ENCODE measurements around the gene ZBTB7C. TPM values are rescaled to one million over a fixed set of nuclear protein-coding genes. Genes with fewer than 3 reads are reported as not detected.

The ZBTB7C gene
- total and polyA plus RNA-seq, 4 donors = 0.19 to 1.1 (median 0.45) TPM

DNA sequence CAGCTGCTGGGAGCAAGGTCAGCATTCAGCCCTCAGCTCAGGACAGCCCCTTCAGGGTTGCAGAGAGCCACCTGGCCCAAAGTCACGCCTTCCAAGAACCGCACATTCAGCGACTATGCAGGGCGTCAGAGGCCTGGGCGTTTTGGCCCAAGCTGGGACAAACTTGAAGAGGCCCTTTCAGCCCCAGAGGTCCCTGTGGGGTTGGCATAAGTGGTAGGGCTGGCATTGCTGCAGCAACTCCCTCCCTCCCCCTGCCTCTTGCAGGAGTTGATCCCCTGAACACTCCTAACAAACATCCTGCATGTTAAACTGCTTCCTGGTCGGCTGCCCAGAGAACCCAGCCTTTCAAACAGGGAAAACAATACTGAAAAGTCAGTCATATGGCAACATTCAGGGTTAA lies 285.9 kb downstream of the ZBTB7C start (continued):
- TF ChIP-seq CTCF (IDR thresholded peaks at IDR 0.05; ENCODE audit: low read depth, low read length, missing input control) (no peak), RAD21 (IDR thresholded peaks at IDR 0.05) (no peak), HNF4G (IDR thresholded peaks at IDR 0.05) (no peak), JUND (IDR thresholded peaks at IDR 0.05) (no peak), FOXA2 (IDR thresholded peaks at IDR 0.05) (no peak), ATF3 (IDR thresholded peaks at IDR 0.05) (no peak), RXRA (IDR thresholded peaks at IDR 0.05) (no peak), FOXA1 (IDR thresholded peaks at IDR 0.05) (no peak), HNF4A (conservative IDR thresholded peaks at IDR 0.05) (no peak), TAF1 (conservative IDR thresholded peaks at IDR 0.05) (no peak)

DNA sequence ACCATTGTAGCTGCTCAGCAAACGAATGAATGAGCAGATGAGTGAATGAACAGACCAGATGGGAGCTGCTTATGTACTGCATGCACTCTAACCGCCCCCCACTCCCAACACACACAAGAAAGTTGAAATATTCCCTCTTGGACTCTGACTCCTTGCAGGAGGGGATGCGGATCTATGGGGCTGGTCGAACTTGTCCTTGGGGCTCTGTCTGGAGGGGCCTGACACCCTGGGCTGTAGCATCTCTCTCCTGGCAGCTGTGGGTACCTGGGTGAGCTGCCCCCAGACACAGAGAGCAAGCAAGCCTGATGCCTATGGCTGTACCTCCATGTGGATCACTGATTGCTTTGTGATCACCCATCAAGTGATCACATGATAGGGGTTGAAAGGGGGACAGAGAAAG lies 286.4 kb downstream of the ZBTB7C start:
- no peak overlapping the region for H3K4me3 ChIP-seq (ENCODE audit: low read depth in 1 of 3, low read length in 3 of 3)
- no peaks in the 10 kb centered on the region for H3K36me3 ChIP-seq (ENCODE audit: control insufficient read depth in 4 of 4, insufficient read depth in 3 of 4, low read depth in 1 of 4, low read length in 3 of 4)
- WGBS = 96% methylated on average over 4 of the region's 4 CpGs
- no peak for TF ChIP-seq EGR1 (IDR thresholded peaks at IDR 0.05; ENCODE audit: low read depth in 2 of 2)
- no peak for TF ChIP-seq SP1 (IDR thresholded peaks at IDR 0.05)
- TF ChIP-seq HNF4A (conservative IDR thresholded peaks at IDR 0.05) = no peak
- TF ChIP-seq ZBTB33 (IDR thresholded peaks at IDR 0.05) = no peak
- no peak for TF ChIP-seq GABPA (IDR thresholded peaks at IDR 0.05 in 1 of 2, conservative IDR thresholded peaks at IDR 0.05 in 1 of 2)
- no peak for TF ChIP-seq HNF4G (IDR thresholded peaks at IDR 0.05)
- no peak for TF ChIP-seq YY1 (IDR thresholded peaks at IDR 0.05)
- TF ChIP-seq RXRA (IDR thresholded peaks at IDR 0.05) = no peak
- TF ChIP-seq CTCF (IDR thresholded peaks at IDR 0.05; ENCODE audit: low read depth, low read length, missing input control) = no peak
- no peak for TF ChIP-seq ATF3 (IDR thresholded peaks at IDR 0.05)
- TF ChIP-seq, protein P1, sequence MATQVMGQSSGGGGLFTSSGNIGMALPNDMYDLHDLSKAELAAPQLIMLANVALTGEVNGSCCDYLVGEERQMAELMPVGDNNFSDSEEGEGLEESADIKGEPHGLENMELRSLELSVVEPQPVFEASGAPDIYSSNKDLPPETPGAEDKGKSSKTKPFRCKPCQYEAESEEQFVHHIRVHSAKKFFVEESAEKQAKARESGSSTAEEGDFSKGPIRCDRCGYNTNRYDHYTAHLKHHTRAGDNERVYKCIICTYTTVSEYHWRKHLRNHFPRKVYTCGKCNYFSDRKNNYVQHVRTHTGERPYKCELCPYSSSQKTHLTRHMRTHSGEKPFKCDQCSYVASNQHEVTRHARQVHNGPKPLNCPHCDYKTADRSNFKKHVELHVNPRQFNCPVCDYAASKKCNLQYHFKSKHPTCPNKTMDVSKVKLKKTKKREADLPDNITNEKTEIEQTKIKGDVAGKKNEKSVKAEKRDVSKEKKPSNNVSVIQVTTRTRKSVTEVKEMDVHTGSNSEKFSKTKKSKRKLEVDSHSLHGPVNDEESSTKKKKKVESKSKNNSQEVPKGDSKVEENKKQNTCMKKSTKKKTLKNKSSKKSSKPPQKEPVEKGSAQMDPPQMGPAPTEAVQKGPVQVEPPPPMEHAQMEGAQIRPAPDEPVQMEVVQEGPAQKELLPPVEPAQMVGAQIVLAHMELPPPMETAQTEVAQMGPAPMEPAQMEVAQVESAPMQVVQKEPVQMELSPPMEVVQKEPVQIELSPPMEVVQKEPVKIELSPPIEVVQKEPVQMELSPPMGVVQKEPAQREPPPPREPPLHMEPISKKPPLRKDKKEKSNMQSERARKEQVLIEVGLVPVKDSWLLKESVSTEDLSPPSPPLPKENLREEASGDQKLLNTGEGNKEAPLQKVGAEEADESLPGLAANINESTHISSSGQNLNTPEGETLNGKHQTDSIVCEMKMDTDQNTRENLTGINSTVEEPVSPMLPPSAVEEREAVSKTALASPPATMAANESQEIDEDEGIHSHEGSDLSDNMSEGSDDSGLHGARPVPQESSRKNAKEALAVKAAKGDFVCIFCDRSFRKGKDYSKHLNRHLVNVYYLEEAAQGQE (IDR thresholded peaks at IDR 0.05) = no peak
- TF ChIP-seq RAD21 (IDR thresholded peaks at IDR 0.05) = no peak
- TF ChIP-seq FOXA2 (IDR thresholded peaks at IDR 0.05) = no peak
- TF ChIP-seq, protein P2, sequence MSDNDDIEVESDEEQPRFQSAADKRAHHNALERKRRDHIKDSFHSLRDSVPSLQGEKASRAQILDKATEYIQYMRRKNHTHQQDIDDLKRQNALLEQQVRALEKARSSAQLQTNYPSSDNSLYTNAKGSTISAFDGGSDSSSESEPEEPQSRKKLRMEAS (IDR thresholded peaks at IDR 0.05) = no peak
- no peak for TF ChIP-seq TAF1 (conservative IDR thresholded peaks at IDR 0.05)
- no peak for TF ChIP-seq NR2F2 (IDR thresholded peaks at IDR 0.05)
- no peak for TF ChIP-seq FOXA1 (IDR thresholded peaks at IDR 0.05)
- TF ChIP-seq JUND (IDR thresholded peaks at IDR 0.05) = no peak
- no peak for DNase-seq (ENCODE audit: low spot score)
- no peak overlapping the region for H3K27ac ChIP-seq (ENCODE audit: low read depth in 1 of 2, low read length in 2 of 2)
- H3K9ac ChIP-seq (ENCODE audit: low read depth in 1 of 2, low read length in 2 of 2) = no peak overlapping the region
- H3K9me3 ChIP-seq (ENCODE audit: control insufficient read depth in 4 of 4, low read length in 3 of 4) = no peaks in the 10 kb centered on the region
- H3K27me3 ChIP-seq (ENCODE audit: control insufficient read depth in 4 of 4, insufficient read depth in 4 of 4, low read length in 3 of 4) = no peaks in the 10 kb centered on the region
- peaks cover 0 to 7% (median 5%) of the 10 kb centered on the region in 4 donors for H3K4me1 ChIP-seq (ENCODE audit: control insufficient read depth in 4 of 4, insufficient read depth in 4 of 4, low read length in 3 of 4)

All from liver (tissue), 9 donors.